ENCODE measurements around the gene USP40.

The USP40 gene

DNA sequence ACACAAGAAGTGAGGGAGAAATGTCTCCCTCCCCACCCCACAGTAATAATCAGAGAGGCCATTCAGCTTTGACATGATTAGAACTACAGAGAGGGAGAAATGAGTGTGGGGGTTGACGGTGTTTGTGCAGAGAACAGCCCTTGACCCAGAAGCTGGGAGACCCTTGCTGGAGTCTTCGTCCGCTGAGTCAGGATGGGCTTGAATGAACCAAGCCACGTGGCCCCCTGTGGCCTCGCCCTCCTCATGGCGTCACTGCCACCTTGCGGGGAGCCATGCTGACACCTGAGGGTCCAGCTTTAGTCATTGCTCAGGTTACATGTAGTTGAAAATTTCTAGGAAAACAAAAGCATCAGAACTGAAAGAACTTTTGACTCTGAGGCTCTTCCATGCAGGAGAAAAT lies 111.1 kb downstream of the USP40 start:
- no peak for DNase-seq

DNA sequence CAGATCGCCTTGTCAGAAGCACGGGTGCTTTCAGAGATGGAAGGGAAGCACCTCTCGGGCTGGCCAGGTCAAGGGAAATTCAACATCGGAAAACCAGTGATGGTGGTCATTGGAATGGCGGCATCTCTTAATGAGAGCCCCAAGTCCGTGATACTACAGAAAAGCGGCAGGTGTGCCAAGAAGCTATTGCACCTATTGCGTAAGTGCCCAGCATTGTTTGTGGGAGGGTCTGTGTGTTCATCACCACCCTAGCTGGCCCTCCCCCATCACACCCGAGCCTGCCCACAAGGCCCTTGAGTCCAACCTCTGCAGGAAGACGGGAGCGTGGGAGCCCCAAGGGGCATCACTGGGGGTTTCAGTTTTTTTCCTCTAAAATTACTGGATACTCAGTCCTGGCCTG lies 111.6 kb downstream of the USP40 start:
- DNase-seq = no peak

DNA sequence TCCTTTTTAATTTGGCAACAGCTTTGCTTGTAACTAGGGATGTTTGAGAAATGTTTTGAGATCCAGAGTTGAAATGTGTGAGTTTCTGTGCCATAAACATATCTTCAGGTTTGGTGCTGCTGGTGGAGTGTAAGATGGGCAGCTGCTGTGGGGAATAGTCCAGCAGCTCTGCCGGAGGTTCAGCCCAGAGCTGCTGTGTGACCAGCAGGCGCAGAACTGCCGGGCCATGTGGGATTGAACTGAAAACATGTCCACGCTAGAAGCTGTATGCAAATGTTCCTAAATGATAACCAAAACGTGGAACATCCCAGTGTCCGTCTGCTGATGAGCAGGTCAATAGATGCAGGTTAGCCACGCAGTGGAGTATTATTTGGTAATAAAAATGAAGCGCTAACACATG lies 112.7 kb downstream of the USP40 start:
- no peak for DNase-seq

DNA sequence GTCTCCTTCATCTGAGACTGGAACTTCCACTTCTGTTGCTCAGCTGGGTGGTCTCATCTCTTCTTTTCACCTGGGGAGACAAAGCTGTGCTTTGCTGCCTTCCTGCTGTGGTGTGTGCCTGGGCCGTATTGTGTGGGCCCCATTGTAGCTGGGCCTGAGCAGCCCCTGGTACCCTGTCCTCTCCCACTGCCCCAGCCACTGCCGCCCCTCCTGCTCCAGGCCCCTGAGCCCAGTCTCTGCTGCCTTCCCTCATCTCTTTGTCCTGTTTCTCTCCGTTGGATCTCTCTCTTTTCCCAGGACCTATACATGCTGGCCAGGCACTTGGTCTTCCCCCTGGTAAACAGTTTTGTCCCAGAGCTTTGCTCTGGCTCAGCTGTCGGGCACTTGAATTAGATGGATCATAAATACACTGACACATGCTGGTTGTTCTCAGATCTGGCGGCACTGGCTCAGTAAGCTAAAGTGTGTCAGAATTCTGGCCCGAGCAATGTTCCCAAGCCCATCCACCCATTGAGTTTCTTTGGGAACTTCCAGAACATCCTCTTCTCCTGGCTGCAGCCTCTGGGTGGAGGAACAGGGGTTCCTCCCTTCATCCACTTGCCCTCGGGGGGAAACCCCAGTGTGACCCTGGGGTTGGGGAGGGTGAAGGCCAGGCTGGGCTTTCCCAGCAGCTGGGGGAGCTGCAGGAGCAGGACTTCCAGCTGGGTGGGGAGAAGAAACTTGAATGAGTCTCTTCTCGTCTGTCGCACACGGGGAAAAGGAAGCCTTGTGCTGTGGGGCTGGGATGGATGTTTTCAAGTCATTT lies 113.3 kb downstream of the USP40 start:
- no peak for DNase-seq

DNA sequence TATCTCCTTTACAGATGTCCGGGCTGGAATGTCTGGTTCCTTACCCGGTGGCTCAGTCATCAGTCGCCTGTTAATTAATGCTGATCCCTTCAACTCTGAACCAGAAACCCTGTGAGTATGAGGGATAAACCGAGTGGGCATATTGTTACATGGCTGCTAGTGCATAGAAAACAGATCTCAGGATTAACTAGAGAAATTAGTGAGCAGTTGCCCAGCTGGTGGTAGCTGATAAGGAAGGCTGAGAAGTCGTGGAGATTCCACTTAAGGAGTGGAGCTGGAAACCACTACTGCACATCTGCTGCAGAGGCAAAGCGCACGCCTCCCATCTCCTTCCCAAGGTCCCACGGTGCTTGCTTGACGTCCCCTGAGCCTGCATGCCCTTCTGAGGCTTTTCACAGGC lies 114.6 kb downstream of the USP40 start:
- DNase-seq = no peak

DNA sequence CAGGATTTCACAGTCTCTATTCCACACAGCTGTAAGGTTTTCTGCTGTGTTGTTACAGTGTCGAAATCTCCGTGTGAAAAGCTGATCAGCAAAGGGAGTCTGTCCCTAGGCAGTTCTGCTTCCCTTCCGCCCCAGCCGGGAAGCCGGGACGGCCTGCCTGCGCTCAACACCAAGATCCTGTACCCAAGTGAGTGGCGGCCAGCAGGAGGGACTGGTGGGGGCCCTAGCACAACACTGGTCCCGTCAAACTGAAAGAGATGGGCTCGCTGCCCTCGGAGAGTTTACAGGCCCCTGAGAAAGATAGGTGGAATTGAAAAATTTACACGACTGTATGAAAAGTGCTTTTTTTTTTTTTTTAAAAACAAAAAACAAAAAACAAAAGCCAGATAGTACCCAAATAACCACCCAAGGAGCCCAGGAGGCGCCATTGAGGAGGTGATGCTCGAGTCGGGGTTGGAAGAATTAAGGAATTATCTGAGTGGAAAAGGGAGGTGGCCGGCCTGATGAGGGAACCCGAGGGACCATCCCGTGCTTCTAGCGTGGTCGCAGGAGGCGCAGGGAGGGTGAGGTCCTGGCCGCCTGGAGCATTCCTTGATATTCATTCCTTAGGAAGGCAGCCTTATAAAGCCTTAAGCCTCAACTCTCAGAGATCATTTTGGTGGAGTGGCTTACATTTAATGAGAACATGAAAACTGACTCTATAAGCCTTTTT lies 115.6 kb downstream of the USP40 start:
- DNase-seq = no peak

DNA sequence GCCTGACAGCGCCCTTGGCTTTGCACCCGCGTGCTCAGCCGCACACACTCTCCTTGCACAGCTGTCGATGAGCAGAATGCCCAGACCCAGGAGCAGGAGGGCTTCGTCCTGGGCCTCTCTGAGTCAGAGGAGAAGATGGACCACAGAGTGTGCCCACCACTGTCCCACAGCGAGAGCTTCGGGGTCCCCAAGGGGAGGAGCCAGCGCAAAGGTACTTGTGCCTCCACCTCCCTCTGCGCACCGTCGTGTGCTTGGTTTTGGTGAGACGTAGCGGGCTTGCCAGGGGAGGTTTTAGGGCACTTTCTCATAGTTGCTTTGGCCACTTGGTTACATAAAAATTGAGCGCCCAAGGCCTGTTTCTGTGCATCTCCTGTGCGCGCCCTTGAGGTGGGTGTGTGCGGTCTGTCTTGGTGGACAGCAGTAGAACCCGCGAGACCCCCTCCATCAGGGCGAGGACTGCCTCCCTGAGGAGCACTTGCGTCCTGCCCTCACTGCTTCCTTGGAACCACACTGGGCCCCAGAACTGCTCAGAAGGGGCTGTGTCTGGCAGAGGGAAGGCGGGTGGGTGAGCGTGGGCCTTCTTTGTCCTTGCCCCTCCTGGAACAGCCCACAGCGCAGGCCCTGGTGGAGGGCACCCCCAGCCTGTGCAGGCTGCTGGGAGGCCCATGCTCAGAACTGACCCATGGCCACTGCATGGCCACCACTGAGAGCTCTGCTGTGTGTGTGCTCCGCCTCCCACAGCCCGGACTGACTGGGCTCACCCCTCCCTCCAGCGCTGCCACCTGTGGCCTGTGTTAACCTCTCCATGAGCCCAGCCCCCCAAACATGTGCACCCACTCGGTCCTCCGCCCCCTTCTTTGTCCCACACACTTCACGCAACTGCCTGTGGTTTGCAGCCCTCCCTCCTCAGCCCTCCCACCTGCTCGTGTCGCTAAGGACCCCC lies 116.4 kb downstream of the USP40 start:
- no peak for DNase-seq

DNA sequence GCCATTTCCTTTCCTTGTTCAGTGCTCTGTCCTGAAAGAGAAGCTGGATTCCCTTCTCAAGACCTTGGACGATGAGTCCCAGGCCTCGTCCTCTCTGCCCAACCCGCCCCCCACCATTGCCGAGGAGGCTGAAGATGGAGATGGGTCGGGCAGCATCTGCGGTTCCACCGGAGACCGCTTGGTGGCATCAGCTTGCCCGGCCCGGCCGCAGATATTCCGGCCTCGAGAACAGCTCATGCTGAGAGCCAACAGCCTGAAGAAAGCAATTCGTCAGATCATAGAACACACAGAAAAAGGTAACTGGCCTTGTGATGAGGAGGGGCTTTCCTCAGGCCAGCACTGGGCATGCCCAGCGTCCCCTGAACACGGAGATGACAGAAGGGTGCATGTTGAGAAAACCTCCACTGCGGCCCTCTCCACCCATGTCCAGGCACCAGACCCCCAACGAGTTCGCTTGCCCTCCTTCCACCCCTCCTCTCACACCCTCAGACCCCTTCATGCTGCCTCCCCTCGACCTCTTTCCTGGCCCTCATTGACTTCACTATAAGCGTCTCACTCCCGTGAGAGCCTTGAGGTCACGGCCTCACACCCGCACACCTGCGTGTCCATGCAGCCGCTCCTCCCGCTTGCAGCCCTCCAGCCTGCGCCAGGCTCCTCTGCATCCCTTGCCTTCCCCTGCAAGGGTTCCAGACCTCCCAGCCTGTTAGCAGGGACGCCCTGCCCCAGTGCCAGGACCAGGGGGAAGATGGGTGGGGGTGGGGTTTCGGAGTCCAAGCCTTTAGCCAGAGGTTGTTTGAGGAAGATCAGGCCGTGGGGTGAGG lies 117.3 kb downstream of the USP40 start:
- DNase-seq = no peak

DNA sequence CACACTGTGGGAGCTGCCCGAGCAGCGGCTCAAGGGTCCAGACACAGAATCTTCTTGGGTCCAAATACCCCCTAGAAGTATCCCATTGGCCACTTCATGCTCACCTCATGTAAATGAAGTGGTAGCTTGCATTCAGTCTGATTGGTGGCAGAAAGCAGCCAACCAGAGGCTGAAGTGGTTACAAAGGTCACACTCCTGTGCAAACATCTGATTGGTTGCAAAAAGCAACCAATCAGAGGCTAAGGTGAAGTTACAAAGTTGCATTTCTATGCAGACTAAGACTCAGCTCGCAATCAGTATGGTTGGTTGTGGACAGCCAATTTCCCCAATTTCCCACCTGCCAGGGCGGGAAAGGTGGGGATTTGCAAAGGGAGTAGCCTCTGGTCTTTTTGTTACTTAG lies 118.0 kb downstream of the USP40 start:
- DNase-seq = no peak

DNA sequence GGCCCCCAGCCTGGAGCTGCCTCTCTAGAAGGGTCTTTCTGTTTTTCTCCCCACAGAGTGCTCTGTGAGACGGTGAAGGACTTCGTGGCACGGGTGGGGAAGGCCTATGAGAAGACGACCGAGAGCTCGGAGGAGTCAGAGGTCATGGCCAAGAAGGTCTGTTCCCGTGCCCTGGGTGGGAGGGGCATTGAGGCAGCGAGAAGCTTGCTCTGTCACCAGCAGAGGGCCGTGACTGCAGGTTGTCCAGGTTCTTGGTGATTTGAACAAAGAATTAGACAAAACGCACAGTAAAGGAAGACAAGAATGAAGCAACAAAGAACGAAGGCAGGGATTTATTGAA lies 118.4 kb downstream of the USP40 start:
- DNase-seq = peak; percentile 1

DNA sequence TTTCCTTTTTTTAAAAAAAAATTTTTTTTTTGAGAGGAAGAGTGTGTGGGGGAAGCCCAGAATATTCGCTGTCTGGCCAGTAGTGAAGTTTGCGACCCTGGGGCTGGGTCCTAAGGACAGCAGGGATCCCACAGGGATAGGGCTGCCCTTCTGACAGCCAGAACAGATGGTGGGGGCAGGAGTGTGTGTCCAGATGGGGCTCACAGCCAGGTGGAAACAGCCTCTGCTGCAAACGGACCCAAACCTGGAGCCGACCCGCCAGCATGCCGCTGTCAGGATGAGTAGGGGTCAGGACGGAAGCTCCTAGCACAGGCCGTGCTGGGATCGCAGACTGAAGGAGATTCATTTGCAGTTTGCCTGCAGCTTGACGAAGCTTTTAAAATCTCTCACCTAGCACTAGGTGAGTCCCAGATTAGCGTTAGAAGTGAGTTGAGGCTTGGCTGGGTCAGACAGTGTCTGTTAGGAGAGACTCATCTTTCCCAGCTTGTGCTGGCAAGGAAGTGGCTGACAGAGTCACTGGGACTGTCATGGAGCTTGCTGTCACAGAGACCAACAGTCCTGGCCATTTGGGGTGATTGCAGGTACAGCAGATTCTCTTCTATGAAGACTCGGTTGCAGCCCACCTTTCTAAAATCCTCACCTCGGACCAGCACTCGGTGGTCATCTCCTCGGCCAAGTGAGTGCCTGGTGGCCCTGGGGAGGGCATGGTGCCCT lies 118.9 kb downstream of the USP40 start:
- DNase-seq = no peak

DNA sequence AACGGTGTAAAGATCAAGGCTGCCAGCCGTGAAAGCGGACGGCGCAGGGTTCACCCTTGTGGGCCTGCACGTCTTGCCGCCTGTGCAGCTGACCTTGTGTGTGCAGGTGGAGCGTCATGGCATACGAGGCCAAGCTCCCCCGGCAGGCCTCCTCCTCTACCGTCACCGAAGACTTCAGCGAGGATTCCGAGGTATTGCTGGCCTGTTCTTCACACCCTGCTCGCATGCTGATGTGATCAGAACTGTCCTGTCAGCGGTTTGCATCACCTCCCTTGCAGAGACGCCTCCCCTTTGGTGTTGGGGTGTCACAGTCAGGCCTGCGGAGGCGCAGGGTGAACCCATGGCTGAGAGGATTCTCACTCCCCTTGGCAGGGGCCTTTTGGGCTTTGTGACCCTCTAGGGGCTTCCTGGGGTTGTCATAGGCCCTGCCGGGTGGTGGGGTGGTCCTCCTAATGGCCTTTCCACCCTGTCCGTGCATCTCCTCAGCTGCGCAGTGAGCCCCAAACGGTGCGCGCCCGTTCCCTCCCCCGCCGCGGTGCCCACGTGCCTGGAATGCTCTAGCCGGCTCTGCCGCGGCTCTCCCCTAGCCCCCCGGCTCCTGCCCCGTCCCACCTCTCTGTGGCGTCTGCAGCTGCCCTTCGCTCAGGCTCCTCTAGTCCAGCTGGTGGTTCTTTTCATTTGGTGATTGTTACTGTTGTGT lies 119.8 kb downstream of the USP40 start:
- DNase-seq = no peak

DNA sequence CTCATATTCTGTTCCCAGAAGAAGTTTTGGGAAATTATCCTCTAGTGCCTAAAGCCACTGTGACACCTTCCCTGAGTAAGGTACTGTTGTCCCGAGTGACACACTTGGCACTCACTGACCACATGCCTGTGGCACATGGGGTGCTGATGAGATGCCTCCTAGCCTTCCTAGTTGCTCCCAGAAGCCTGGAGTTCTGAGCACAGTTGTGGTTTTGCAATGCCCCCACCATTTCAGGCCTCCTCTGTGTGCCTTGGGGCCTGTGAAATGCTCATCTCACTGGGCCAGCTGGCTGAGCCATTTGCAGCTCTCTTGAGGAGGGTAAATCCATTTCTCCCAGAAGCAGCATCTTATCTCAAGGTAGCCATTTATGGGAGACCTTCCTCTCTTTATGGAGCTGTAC lies 120.5 kb downstream of the USP40 start:
- DNase-seq = no peak

DNA sequence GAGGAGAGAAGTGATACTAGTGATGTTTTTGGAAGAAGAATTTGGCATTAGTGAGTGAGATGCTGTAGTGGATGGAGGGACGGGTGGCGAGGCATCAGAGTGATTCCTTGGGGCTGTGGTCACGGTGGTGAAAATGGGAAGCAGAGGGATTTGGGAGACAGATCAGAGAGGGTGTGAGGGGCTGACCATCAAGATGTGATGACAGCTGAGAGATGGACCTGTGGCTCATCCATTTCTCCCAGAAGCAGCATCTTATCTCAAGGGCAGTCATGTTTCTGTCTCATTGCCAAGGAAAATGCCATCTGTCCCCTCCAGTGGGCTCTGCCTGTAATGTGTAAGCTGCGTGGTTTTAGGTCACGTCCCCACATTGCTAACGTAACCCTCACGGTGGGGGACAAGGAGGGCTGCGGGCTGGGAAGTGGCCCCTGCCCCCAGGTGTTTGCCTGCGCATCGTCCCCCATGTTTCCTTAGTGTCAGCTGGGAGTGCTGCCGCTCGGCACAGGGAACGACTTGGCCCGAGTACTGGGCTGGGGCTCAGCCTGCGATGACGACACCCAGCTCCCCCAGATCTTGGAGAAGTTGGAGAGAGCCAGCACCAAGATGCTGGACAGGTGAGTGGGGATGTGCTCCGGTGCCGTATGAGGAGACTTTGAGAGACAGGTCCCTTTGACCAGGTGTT lies 121.3 kb downstream of the USP40 start:
- no peak for DNase-seq

DNA sequence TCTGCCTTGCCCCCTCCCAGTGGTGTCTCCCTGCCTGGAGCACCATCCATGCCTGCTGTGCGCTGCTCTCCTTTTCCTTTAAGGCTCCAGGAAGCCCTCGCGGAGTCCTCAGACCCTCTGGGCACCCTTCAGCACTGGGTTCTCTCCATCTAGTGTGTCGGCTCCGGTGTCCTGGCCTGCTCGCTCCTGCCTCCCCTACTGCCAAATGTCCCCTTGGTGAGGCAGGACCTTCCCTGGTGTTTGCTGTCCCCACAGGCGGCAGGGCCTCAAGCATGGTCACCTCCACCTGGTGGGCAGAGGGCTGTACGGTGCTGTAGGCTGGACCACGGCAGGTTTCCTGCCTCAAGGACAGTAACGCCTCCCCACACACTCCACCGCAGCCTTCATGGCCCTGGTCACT lies 122.1 kb downstream of the USP40 start:
- DNase-seq = no peak

DNA sequence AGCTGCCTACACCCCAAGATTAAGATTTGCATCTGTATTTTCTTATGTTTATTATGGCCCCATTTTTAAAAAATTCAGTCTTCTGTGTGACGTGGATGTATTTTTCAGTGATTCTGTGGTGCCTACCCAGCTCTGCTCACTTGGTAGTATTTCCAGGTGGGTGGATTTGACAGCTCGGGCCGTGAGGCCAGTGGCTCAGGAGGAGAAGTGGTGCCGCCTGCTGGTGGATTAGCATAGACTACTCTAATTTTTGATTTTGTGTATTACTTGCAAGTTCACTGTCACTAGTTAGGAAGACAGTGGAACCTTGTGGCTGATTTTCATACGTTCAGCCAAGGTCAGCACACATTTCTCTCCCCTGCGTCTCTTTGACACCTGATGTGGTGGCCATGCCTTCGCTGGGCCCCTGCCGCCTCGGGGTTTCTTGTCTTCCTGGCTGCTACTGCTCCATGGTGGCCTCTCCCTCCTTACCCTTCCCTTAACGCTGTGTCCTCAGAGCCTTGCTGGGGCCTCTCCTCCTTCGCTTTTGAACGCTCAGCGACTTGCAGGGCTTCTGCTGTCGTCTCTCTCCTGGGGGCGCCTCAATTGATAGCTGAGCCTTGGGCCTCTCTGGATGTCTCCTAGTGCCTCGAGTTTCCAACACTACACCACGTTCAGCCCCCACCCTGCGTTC lies 122.9 kb downstream of the USP40 start:
- peak; percentile 42 to 47 for DNase-seq

DNA sequence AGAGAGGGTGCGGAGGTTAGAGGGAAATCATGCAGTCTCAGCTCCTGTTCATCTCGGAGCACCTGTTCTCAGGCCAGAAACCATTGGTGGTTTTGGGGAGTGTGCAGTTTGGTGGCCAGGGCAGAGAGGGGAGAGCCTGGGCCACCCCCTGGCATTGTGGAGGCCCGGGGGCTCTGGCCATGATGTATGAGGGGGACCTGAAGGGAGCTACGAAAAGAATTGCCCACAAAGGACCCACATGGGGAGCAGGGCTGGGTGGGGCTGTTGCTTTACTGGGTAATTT lies 124.6 kb downstream of the USP40 start:
- no peak for DNase-seq

DNA sequence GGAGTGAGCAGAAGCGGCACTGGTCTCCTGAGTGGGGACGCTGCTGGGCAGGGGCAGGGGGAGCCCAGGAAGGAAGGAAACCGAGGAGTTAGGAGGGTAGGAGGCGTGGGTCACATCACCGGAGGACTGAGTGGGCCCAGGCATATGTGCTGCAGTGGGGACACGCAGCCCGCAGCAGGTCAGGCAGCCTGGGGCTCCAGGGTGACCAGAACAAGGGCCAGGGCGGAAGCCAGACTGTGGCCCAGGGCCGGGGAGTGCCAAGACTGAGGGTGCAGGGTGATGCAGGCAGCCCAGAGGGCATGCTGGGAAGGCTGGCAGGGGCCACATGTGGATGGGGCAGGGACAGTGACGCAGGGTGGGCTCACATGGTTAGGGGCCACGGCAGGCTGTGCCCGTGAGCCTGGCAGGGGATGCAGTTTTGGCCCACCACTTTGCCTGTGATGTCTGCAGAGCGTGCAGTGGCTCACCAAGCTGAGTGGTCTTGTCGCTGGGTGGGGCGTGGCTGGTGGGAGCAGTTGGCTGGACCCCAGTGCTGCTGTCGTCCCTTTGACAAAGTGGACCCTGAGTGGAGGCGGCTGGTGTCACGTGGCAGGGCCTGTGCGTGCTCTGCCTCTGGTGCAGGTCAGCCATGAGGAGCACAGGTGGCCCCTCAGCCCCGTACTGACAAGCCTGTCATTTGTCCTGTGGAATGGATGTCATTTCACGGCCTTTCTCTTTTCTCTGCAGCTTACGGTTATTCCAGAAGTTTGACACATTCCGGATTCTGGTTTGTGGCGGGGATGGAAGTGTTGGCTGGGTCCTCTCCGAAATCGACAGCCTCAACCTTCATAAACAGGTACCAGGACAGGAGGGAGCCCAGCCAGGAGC lies 125.2 kb downstream of the USP40 start:
- DNase-seq = no peak

DNA sequence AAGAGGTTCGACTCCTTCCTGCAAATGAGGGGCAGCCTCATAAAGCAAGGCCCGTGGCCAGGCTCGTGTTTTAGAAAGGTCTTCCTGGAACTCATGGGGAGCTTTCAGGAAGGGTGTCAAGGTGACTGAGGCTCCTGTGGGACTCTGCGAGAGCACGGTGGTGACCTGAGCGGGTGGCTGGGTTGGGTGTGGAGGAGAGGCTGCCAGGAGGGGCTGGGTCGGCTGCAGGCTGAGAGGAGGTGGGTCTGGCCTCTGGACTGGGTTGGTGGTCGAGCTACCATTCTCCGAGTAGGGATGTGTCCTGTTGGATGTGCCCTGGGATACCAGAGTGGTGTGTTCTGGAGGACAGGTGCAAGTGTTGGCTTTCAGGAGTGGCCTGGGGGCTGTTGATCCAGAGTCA lies 125.9 kb downstream of the USP40 start:
- no peak for DNase-seq

Data from Kasumi-1 (cell line).